Esophagus muscularis mucosa (tissue), 4 donors: ENCODE data around the gene ADGRL4. TPM values are rescaled to one million over a fixed set of nuclear protein-coding genes. Genes with fewer than 3 reads are reported as not detected.
"Not testable (repeated sequence)": the region's sequence is repeated elsewhere in the genome, so short reads cannot be mapped to it uniquely, and the experiment has no call there.

Experiments used
- DNase-seq: peaks from one replicate; pipeline ENCODE4 v3.0.0-alpha.2; 2017; ENCODE audit errors: extremely low spot score
- H3K27ac ChIP-seq, 4 donors: fragments of 200-600 bp; sonication (generic); replicated peaks in 1 of 4; 1 replicate in 3 of 4; 2 replicates in 1 of 4; pipeline ENCODE4 v1.5.1; 2016 to 2019; ENCODE audit warnings: mild to moderate bottlenecking in 1 of 4
- H3K27me3 ChIP-seq, 4 donors: fragments of 200-600 bp; sonication (generic); one replicate each; pipeline versions ENCODE4 v1.5.1 to v1.6.0; 2016 to 2019
- H3K36me3 ChIP-seq, 4 donors: fragments of 200-600 bp; sonication (generic); one replicate each; pipeline ENCODE4 v1.5.1; 2016 to 2019
- H3K4me1 ChIP-seq, 4 donors: fragments of 200-600 bp; sonication (generic); one replicate each; pipeline ENCODE4 v1.5.1; 2016 to 2019
- H3K4me3 ChIP-seq, 4 donors: fragments of 200-600 bp; sonication (generic); 1 replicate in 2 of 4; 2 replicates in 2 of 4; pipeline ENCODE4 v1.5.1; 2016 to 2019; ENCODE audit warnings: mild to moderate bottlenecking in 4 of 4, moderate library complexity in 1 of 4
- H3K9me3 ChIP-seq, 4 donors: fragments of 200-600 bp; sonication (generic); 1 replicate in 3 of 4; 2 replicates in 1 of 4; pipeline ENCODE4 v1.5.1; 2016 to 2019
- EP300 ChIP-seq: sonication (generic); formaldehyde crosslinking; IDR thresholded peaks from one replicate; pipeline ENCODE4 v1.6.1; 2017; ENCODE audit warnings: antibody characterized with exemption
- POLR2A ChIP-seq: fragments of 450-650 bp; IDR thresholded peaks from one replicate; pipeline ENCODE4 v1.6.1; 2017; ENCODE audit warnings: antibody characterized with exemption, moderate library complexity, mild to moderate bottlenecking, low read depth
- POLR2AphosphoS5 ChIP-seq, 2 donors: sonication (generic); formaldehyde crosslinking; IDR thresholded peaks; one replicate each; pipeline ENCODE4 v1.6.1; 2017; ENCODE audit warnings: antibody characterized with exemption in 2 of 2
- WGBS: methylation state at CpG from one replicate; pipeline ENCODE4 v1.1.5; 2018; 5-methylcytosine and 5-hydroxymethylcytosine counted together
- intact Hi-C: fragments of 100-400 bp; cut with DNase I; formaldehyde crosslinking; loops from one replicate; pipeline ENCODE4 v1.15.1; 2023
- total RNA-seq, 4 donors: library from RNA; depleted of rRNA; stranded (reverse); fragments of >200 nt; gene quantifications; one replicate each; pipeline versions ENCODE4 v1.1.0 to v1.2.1, GENCODE V29; 2016
- TF ChIP-seq, protein P1 (sequence below), 3 experiments: fragments of 200-600 bp in 2 of 3; fragments of 450-650 bp in 1 of 3; sonication (generic) in 2 of 3; IDR thresholded peaks; one replicate each; pipeline ENCODE4 v1.5.1; 2017 to 2019; ENCODE audit warnings: antibody characterized with exemption in 3 of 3, mild to moderate bottlenecking in 2 of 3, moderate library complexity in 1 of 3

Gene ADGRL4
- total RNA-seq, 4 donors from 2014 or later, result 18.7 to 34.9 (median 32.6) TPM

DNA sequence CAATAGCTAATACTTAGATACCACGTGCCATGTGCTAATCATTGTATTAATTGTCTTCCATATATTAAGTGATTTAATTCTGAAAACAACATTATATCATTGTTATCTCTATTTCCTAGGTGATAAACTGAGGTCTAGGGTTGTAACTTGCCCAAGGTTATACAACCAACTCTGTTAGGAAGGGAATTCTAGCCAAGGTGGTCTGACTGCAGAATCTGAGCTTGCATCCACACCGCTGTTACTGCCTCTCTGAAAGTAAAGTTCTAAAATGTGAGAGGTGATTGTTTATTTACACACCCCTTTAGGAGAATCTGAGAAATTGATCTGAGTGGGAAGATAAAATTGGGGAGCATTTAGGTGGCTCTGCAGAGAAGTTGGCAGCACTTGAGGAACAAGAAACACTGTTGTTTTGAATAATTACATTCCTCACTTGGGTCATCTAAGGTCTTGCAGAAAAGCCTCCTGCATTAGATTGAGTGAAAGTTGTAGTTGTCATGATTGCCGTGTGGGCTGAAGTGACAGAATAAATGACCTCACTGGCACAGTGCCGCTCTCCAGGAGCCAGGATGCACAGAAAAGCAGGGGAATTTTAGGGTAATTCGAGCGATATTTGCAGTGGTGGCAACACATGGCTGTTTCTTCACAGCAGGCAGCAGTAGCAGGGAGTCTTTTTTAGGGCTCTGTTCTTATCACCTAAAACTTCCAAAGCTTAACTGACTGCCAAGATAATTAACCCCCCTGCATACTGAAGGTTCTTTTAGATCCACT is 121.7 kb downstream of the ADGRL4 start:
- TF ChIP-seq POLR2A (no peak), EP300 (no peak), POLR2AphosphoS5 (IDR thresholded peaks at IDR 0.05) (no peak)
- TF ChIP-seq, protein P1, sequence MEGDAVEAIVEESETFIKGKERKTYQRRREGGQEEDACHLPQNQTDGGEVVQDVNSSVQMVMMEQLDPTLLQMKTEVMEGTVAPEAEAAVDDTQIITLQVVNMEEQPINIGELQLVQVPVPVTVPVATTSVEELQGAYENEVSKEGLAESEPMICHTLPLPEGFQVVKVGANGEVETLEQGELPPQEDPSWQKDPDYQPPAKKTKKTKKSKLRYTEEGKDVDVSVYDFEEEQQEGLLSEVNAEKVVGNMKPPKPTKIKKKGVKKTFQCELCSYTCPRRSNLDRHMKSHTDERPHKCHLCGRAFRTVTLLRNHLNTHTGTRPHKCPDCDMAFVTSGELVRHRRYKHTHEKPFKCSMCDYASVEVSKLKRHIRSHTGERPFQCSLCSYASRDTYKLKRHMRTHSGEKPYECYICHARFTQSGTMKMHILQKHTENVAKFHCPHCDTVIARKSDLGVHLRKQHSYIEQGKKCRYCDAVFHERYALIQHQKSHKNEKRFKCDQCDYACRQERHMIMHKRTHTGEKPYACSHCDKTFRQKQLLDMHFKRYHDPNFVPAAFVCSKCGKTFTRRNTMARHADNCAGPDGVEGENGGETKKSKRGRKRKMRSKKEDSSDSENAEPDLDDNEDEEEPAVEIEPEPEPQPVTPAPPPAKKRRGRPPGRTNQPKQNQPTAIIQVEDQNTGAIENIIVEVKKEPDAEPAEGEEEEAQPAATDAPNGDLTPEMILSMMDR (IDR thresholded peaks at IDR 0.05), result no peak
- no peak overlapping the region for H3K4me3 ChIP-seq
- no peak overlapping the region for H3K27ac ChIP-seq
- no peaks in the 10 kb centered on the region for H3K27me3 ChIP-seq
- intact Hi-C loops, result no loop called here
- WGBS, result 35% methylated on average over 6 of the region's 6 CpGs
- no peaks in the 10 kb centered on the region for H3K9me3 ChIP-seq
- no peaks in the 10 kb centered on the region for H3K36me3 ChIP-seq
- peaks cover 7 to 13% (median 12%) of the 10 kb centered on the region in 4 donors for H3K4me1 ChIP-seq
- no peak for DNase-seq

DNA sequence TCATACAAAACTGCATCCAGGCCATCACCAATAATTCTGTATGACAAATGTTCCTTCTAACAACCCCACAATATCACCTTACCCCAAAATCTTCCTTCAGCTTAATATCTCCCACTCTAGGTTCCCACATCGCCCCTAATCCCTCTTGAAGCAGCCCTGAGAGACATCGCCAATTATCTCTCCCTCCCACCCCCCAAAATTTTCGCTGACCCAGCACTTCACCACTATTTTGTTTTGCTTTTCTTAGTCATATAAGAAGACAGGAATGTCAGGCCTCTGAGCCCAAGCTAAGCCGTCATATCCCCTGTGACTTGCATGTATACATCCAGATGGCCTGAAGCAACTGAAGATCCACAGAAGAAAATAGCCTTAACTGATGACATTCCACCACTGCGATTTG is 126.3 kb downstream of the ADGRL4 start:
- Histone ChIP-seq H3K36me3 (no peaks in the 10 kb centered on the region), H3K4me3 (no peak overlapping the region), H3K9me3 (no peaks in the 10 kb centered on the region), H3K27me3 (no peaks in the 10 kb centered on the region), H3K27ac (no peak overlapping the region), H3K4me1 (peaks cover 6 to 11% (median 9%) of the 10 kb centered on the region in 4 donors)
- WGBS, result 90% methylated on average over 5 of the region's 5 CpGs
- no peak for DNase-seq
- TF ChIP-seq POLR2AphosphoS5 (IDR thresholded peaks at IDR 0.05) (no peak), POLR2A (no peak), EP300 (no peak)
- TF ChIP-seq, protein P1 (IDR thresholded peaks at IDR 0.05), result no peak
- intact Hi-C loops, result no loop called here

DNA sequence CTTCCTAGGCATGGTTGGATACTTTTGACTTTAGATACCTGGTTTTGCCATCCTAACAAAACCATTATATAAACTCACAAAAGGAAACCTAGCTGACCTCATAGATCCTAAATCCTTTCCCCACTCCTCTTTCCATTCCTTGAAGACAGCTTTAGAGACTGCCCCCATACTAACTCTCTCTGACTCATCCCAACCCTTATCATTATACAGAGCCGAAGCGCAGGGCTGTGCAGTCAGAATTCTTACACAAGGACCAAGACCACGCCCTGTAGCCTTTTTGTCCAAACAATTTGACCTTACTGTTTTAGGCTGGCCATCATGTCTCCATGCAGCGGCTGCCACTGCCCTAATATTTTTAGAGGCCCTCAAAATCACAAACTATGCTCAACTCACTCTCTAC is 130.5 kb downstream of the ADGRL4 start:
- 96% methylated on average over 4 of the region's 4 CpGs for WGBS
- intact Hi-C loops, H3K27ac ChIP-seq, H3K36me3 ChIP-seq, H3K27me3 ChIP-seq, H3K9me3 ChIP-seq, H3K4me1 ChIP-seq, DNase-seq, H3K4me3 ChIP-seq: not testable (repeated sequence)

DNA sequence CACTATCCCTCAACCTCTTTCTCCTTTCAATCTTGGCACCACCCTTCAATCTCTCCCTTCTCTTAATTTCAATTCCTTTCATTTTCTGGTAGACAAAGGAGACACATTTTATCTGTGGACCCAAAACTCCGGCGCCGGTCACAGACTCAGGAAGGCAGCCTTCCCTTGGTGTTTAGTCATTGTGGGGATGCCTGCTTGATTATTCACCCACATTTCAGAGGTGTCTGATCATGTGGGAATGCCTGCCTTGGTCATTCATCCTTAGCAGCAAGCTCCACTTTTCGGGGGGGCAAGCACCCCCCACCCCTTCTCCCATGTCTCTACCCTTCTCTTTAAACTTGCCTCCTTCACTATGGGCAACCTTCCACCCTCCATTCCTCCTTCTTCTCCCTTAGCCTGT is 133.7 kb downstream of the ADGRL4 start:
- H3K4me3 ChIP-seq, H3K36me3 ChIP-seq, H3K4me1 ChIP-seq, H3K9me3 ChIP-seq, H3K27me3 ChIP-seq, DNase-seq, H3K27ac ChIP-seq, intact Hi-C loops: not testable (repeated sequence)
- 91% methylated on average over 3 of the region's 4 CpGs for WGBS

DNA sequence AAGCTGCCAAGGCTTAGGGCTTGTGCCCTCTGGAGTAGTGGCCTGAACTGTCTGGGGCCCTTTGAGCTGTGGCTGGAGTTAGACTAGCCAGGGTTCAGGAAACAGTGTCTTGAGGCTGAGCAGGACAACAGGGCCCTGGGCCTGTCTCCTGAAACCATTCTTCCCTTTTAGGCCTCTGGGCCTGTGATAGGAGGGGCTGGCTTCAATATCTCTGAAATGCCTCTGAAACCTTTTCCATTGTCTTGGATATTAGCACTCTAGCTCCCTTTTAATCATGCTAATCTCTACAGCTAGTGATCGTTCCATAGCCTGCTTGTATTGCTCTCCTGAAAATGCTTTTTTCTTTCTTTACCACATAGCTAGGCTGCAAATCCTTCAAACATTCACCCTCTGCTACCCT is 135.3 kb downstream of the ADGRL4 start:
- DNase-seq, result no peak
- no peaks in the 10 kb centered on the region for H3K27me3 ChIP-seq
- no peak for TF ChIP-seq EP300
- TF ChIP-seq, protein P1 (IDR thresholded peaks at IDR 0.05), result no peak
- no peak overlapping the region for H3K4me3 ChIP-seq
- 95% methylated on average over 1 of the region's 1 CpG for WGBS
- H3K36me3 ChIP-seq, result no peaks in the 10 kb centered on the region
- H3K4me1 ChIP-seq, result no peaks in the 10 kb centered on the region
- intact Hi-C loops, result no loop called here
- H3K27ac ChIP-seq, result no peak overlapping the region
- no peaks in the 10 kb centered on the region for H3K9me3 ChIP-seq

DNA sequence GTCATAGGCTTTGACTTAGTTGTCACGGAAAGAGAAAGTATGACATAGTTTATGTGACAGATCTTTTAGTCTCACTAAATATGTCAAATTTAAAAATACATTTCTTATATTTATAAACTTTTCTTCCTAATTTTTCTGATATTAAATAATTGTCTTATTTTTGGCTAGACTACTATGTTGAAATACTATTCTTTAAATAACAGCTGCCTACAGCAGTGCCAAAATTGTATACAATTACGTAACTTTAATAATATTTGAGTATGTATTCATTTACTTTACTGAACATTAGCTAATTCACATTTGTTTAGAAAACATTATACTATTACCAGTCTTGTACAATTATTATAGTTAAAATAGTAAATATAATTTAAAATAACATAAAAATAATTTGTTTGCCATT is 137.4 kb downstream of the ADGRL4 start:
- intact Hi-C loops, result no loop called here
- H3K27ac ChIP-seq, result no peak overlapping the region
- H3K4me1 ChIP-seq, result no peaks in the 10 kb centered on the region
- no peak overlapping the region for H3K4me3 ChIP-seq
- H3K36me3 ChIP-seq, result no peaks in the 10 kb centered on the region
- H3K9me3 ChIP-seq, result no peaks in the 10 kb centered on the region
- no peak for DNase-seq
- H3K27me3 ChIP-seq, result no peaks in the 10 kb centered on the region
- TF ChIP-seq, protein P1 (IDR thresholded peaks at IDR 0.05), result no peak
- TF ChIP-seq POLR2A (no peak), POLR2AphosphoS5 (IDR thresholded peaks at IDR 0.05) (no peak), EP300 (no peak)
- 52% methylated on average over 2 of the region's 2 CpGs for WGBS
